CD14-positive monocyte (primary cell): Measurements from ENCODE around the gene RNF111. TPM values are rescaled to one million over a fixed set of nuclear protein-coding genes. Genes with fewer than 3 reads are reported as not detected.

ENCODE experiments used
- DNase-seq, 3 donors: peaks; one replicate each; pipeline ENCODE4 v3.0.0-alpha.2; 2011 to 2022
- H2AFZ ChIP-seq: 2 replicates; pipeline ENCODE4 v1.6.0; 2012; ENCODE audit warnings: mild to moderate bottlenecking, low read depth, low read length, inconsistent platforms; ENCODE audit not compliant: insufficient read depth, poor library complexity, severe bottlenecking
- H3K27ac ChIP-seq, 2 donors: 1 replicate in 1 of 2; 2 replicates in 1 of 2; pipeline ENCODE4 v1.5.1; 2012 to 2013; ENCODE audit warnings: low read length in 2 of 2, control low read depth in 1 of 2, inconsistent platforms in 1 of 2, low read depth in 1 of 2, mild to moderate bottlenecking in 1 of 2
- H3K27me3 ChIP-seq, 2 donors: one replicate each; pipeline versions ENCODE4 v1.6.0 to v1.6.1; 2011 to 2013; ENCODE audit warnings: low read length in 2 of 2; ENCODE audit not compliant: control insufficient read depth in 2 of 2, insufficient read depth in 2 of 2
- H3K36me3 ChIP-seq, 2 donors: replicated peaks in 1 of 2; 1 replicate in 1 of 2; 2 replicates in 1 of 2; pipeline versions ENCODE4 v1.5.1 to v1.6.1; 2012 to 2013; ENCODE audit warnings: low read length in 2 of 2, control low read depth in 1 of 2, inconsistent platforms in 1 of 2, mild to moderate bottlenecking in 1 of 2; ENCODE audit not compliant: insufficient read depth in 2 of 2, control insufficient read depth in 1 of 2
- H3K4me1 ChIP-seq, 2 donors: 1 replicate in 1 of 2; 2 replicates in 1 of 2; pipeline versions ENCODE4 v1.5.1 to v1.6.1; 2012 to 2013; ENCODE audit warnings: low read length in 2 of 2, control low read depth in 1 of 2, inconsistent platforms in 1 of 2, mild to moderate bottlenecking in 1 of 2, moderate library complexity in 1 of 2; ENCODE audit not compliant: insufficient read depth in 2 of 2, control insufficient read depth in 1 of 2
- H3K4me2 ChIP-seq: replicated peaks from 2 replicates; pipeline ENCODE3; 2012; ENCODE audit warnings: low read length, moderate library complexity, mild to moderate bottlenecking; ENCODE audit not compliant: poor library complexity, severe bottlenecking; ENCODE audit errors: extremely low read depth
- H3K4me3 ChIP-seq, 3 experiments: fragments of 200-600 bp in 1 of 3; sonication (generic) in 1 of 3; replicated peaks in 1 of 3; 1 replicate in 2 of 3; 2 replicates in 1 of 3; pipeline ENCODE4 v1.5.1; 2011 to 2013; ENCODE audit warnings: low read length in 3 of 3, mild to moderate bottlenecking in 3 of 3, control low read depth in 2 of 3, low read depth in 2 of 3, inconsistent platforms in 1 of 3, moderate library complexity in 1 of 3
- H3K79me2 ChIP-seq: 2 replicates; pipeline ENCODE4 v1.6.0; 2012; ENCODE audit warnings: mild to moderate bottlenecking, control low read depth, inconsistent platforms, low read length, moderate library complexity; ENCODE audit not compliant: insufficient read depth
- H3K9ac ChIP-seq: 2 replicates; pipeline ENCODE4 v1.6.0; 2017; ENCODE audit warnings: low read length, mild to moderate bottlenecking; ENCODE audit not compliant: insufficient read depth, poor library complexity, severe bottlenecking
- H3K9me3 ChIP-seq, 2 donors: replicated peaks in 1 of 2; 1 replicate in 1 of 2; 2 replicates in 1 of 2; pipeline versions ENCODE4 v1.5.1 to v1.6.1; 2012 to 2013; ENCODE audit warnings: low read length in 2 of 2, control low read depth in 1 of 2; ENCODE audit not compliant: control insufficient read depth in 1 of 2, insufficient read depth in 1 of 2
- H4K20me1 ChIP-seq: 2 replicates; pipeline ENCODE4 v1.6.0; 2012; ENCODE audit warnings: mild to moderate bottlenecking, low read length, control low read depth, moderate library complexity; ENCODE audit not compliant: insufficient read depth
- H3K27ac Mint-ChIP-seq, 7 donors: one replicate each; pipeline ENCODE4 v1.8.0; 2020; ENCODE audit warnings: mild to moderate bottlenecking in 7 of 7, mixed read lengths in 7 of 7, moderate library complexity in 6 of 7, inconsistent platforms in 2 of 7
- H3K27me3 Mint-ChIP-seq, 3 donors: one replicate each; pipeline ENCODE4 v1.8.0; 2021 to 2022; ENCODE audit warnings: low read depth in 3 of 3, mild to moderate bottlenecking in 3 of 3, mixed read lengths in 3 of 3, moderate library complexity in 3 of 3, inconsistent platforms in 1 of 3
- H3K36me3 Mint-ChIP-seq, 2 donors: one replicate each; pipeline ENCODE4 v1.8.0; 2020; ENCODE audit warnings: mixed read lengths in 2 of 2, inconsistent platforms in 1 of 2, mild to moderate bottlenecking in 1 of 2
- H3K4me1 Mint-ChIP-seq: one replicate; pipeline ENCODE4 v1.8.0; 2020; ENCODE audit warnings: mild to moderate bottlenecking, mixed read lengths
- H3K4me3 Mint-ChIP-seq, 2 donors: one replicate each; pipeline ENCODE4 v1.8.0; 2020; ENCODE audit warnings: mild to moderate bottlenecking in 2 of 2, mixed read lengths in 2 of 2, moderate library complexity in 1 of 2
- H3K9me3 Mint-ChIP-seq, 7 donors: one replicate each; pipeline ENCODE4 v1.8.0; 2020 to 2022; ENCODE audit warnings: mixed read lengths in 7 of 7, mild to moderate bottlenecking in 6 of 7, moderate library complexity in 6 of 7, inconsistent platforms in 2 of 7
- WGBS: methylation state at CpG from one replicate; pipeline ENCODE4 v1.1.5; 2013; ENCODE audit warnings: missing lambda C conversion rate; ENCODE audit not compliant: insufficient coverage; 5-methylcytosine and 5-hydroxymethylcytosine counted together
- intact Hi-C, 2 donors: fragments of 100-400 bp; cut with micrococcal nuclease; formaldehyde crosslinking; loops; one replicate each; pipeline versions ENCODE4 v1.15.0 to v1.15.1; 2023
- polyA plus RNA-seq, 3 donors: library from polyadenylated mRNA; depleted of rRNA in 1 of 3; unstranded in 2 of 3; stranded (reverse) in 1 of 3; fragments of 300-500 nt in 2 of 3; fragments of >200 nt in 1 of 3; fragmentation: Illumina TruSeq in 2 of 3; gene quantifications; 1 replicate in 2 of 3; 2 replicates in 1 of 3; pipeline ENCODE4 v1.2.3, GENCODE V29; 2012 to 2021
- TF ChIP-seq, protein P1 (sequence below): fragments of 200-600 bp; IDR thresholded peaks from one replicate; pipeline ENCODE4 v1.8.0; 2022; ENCODE audit warnings: antibody characterized with exemption, mild to moderate bottlenecking

Gene RNF111
- polyA plus RNA-seq, 3 donors, result 10.2 to 28.0 (median 18.2) TPM

DNA sequence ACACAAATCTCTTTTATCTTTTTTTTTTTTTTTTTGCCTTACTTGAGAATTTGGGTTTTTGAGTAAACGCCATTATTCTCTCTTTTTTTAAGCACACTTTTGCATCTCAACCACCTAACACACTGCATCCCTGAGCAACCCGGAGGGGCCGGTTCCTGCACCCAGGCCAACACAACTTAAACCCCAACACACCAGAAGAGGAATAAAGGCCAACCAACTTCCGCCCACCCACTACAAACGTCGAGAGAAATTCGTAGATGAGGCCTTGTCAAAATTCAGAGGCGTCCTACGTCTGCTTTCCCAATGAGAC is 117.1 kb downstream of the RNF111 start:
- Histone ChIP-seq H3K36me3 (peaks cover 20 to 37% of the 10 kb centered on the region in 2 donors), H3K4me2 (peak overlapping the region; percentile 97), H4K20me1 (no peaks in the 10 kb centered on the region), H3K9ac (peak overlapping the region; percentile 78), H3K4me3 (peak overlapping the region; percentile 43 to 89 (median 70)), H3K9me3 (no peaks in the 10 kb centered on the region), H3K27ac (peak overlapping the region; percentile 71 to 94), H3K4me1 (peaks cover 14 to 23% of the 10 kb centered on the region in 2 donors), H2AFZ (peak overlapping the region; percentile 89), H3K27me3 (no peaks in the 10 kb centered on the region), H3K79me2 (peaks cover 45% of the 10 kb centered on the region)
- Mint-ChIP-seq H3K4me1 (peaks cover 20% of the 10 kb centered on the region), H3K27ac (peak overlapping the region; percentile 96 to 100 (median 99)), H3K4me3 (peak overlapping the region; percentile 82 to 95), H3K9me3 (no peaks in the 10 kb centered on the region), H3K27me3 (no peaks in the 10 kb centered on the region), H3K36me3 (peaks cover 20 to 37% of the 10 kb centered on the region in 2 donors)
- DNase-seq, result no peak
- intact Hi-C loops, result loop anchor here (10.0 kb wide), 2 partner anchors 120 to 580 kb away; partner anchors contain the start of genes RNF111 (in 2 of the 2) and BNIP2 (in 1 of the 2)
- TF ChIP-seq, protein P1, sequence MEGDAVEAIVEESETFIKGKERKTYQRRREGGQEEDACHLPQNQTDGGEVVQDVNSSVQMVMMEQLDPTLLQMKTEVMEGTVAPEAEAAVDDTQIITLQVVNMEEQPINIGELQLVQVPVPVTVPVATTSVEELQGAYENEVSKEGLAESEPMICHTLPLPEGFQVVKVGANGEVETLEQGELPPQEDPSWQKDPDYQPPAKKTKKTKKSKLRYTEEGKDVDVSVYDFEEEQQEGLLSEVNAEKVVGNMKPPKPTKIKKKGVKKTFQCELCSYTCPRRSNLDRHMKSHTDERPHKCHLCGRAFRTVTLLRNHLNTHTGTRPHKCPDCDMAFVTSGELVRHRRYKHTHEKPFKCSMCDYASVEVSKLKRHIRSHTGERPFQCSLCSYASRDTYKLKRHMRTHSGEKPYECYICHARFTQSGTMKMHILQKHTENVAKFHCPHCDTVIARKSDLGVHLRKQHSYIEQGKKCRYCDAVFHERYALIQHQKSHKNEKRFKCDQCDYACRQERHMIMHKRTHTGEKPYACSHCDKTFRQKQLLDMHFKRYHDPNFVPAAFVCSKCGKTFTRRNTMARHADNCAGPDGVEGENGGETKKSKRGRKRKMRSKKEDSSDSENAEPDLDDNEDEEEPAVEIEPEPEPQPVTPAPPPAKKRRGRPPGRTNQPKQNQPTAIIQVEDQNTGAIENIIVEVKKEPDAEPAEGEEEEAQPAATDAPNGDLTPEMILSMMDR, result no peak
- 0% methylated on average over 2 of the region's 9 CpGs for WGBS

DNA sequence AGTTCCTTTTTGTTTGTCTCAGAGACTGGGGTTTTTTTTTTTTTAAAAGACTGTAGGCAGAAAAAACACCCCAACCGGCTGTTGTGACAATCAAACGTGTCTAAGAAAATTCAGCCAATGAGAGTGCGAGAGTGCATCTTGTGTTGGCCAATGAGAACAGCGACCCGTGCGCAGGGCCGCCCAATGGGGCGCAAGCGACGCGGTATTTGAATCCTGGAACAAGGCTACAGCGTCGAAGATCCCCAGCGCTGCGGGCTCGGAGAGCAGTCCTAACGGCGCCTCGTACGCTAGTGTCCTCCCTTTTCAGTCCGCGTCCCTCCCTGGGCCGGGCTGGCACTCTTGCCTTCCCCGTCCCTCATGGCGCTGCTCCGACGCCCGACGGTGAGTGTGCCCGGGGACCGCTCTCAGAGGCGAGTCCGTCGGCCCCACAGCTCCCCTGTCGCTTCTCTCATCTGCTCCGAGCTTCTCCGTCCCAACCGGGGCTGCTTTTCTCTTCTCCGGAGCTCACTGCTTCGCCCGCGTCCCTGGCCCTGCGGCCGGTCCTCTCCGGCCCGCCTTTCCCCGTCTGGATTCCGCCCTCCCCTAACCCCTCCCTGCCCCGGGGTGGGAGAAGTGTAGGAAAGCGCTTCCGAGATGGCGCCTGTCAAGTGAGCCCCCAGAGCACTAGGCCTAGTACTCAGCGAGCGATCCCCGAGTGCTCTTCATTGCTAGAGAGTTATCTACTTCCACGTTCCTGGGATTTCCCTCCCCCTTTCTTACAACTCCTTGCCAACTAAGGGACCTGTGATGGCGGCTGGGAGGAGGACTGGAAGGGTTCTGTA is 117.7 kb downstream of the RNF111 start, which contains the start of gene CCNB2:
TSS of gene CCNB2 (plus strand) at position 235 of the 821 bp plus-strand sequence. CDS start at position 358, 123 bp downstream.
- H3K27ac ChIP-seq, result peak within 1 kb of the TSS; percentile 71 to 94
- TF ChIP-seq, protein P1, result no peak
- peaks cover 20% of the 10 kb centered on the region for H3K4me1 Mint-ChIP-seq
- no peaks in the 10 kb centered on the region for H3K27me3 Mint-ChIP-seq
- no peaks in the 10 kb centered on the region for H4K20me1 ChIP-seq
- H3K4me2 ChIP-seq, result peak within 1 kb of the TSS; percentile 97
- 0% methylated on average over 37 of the region's 57 CpGs for whole genome bisulfite sequencing
- intact Hi-C loops, result loop anchor here (10.0 kb wide), 2 partner anchors 120 to 580 kb away; partner anchors contain the start of genes RNF111 (in 2 of the 2) and BNIP2 (in 1 of the 2)
- peak within 1 kb of the TSS; percentile 70 to 92 (median 89) for H3K4me3 ChIP-seq
- H3K27ac Mint-ChIP-seq, result peak within 1 kb of the TSS; percentile 96 to 100 (median 99)
- DNase-seq, result peak; percentile 90 to 94 (median 93)
- H3K79me2 ChIP-seq, result peaks cover 45% of the 10 kb centered on the region
- peak within 1 kb of the TSS; percentile 82 to 95 for H3K4me3 Mint-ChIP-seq
- no peaks in the 10 kb centered on the region for H3K9me3 ChIP-seq
- no peaks in the 10 kb centered on the region for H3K27me3 ChIP-seq
- peak within 1 kb of the TSS; percentile 89 for H2AFZ ChIP-seq
- H3K9ac ChIP-seq, result peak within 1 kb of the TSS; percentile 78
- H3K36me3 ChIP-seq, result peaks cover 19 to 36% of the 10 kb centered on the region in 2 donors
- peaks cover 14 to 23% of the 10 kb centered on the region in 2 donors for H3K4me1 ChIP-seq
- H3K36me3 Mint-ChIP-seq, result peaks cover 19 to 37% of the 10 kb centered on the region in 2 donors
- no peaks in the 10 kb centered on the region for H3K9me3 Mint-ChIP-seq
